Karpas-422 (cell line): ENCODE data around the gene SLC44A5. TPM values are rescaled to one million over a fixed set of nuclear protein-coding genes. Genes with fewer than 3 reads are reported as not detected.
A peak's percentile ranks its signal among the peaks of the same experiment; 100 is the strongest.
"Not testable (repeated sequence)": the region's sequence is repeated elsewhere in the genome, so short reads cannot be mapped to it uniquely, and the experiment has no call there.

ENCODE experiments used
- DNase-seq: peaks from one replicate; pipeline ENCODE4 v3.0.0-alpha.2; 2015
- H2AFZ ChIP-seq: fragments of 200-600 bp; sonication (generic); 2 replicates; pipeline ENCODE4 v1.6.1; 2014; ENCODE audit warnings: antibody characterized with exemption, low read length, mixed read lengths
- H3K27ac ChIP-seq: fragments of 200-600 bp; sonication (generic); 2 replicates; pipeline ENCODE4 v1.5.1; 2014; ENCODE audit warnings: mild to moderate bottlenecking, low read length, moderate library complexity
- H3K27me3 ChIP-seq: fragments of 200-600 bp; sonication (generic); 2 replicates; pipeline ENCODE4 v1.6.1; 2014; ENCODE audit warnings: low read length, mixed read lengths
- H3K36me3 ChIP-seq: fragments of 200-600 bp; sonication (generic); 2 replicates; pipeline ENCODE4 v1.6.1; 2014; ENCODE audit warnings: low read length, mixed read lengths; ENCODE audit not compliant: insufficient read depth
- H3K4me1 ChIP-seq: fragments of 200-600 bp; sonication (generic); 2 replicates; pipeline ENCODE4 v1.6.1; 2014; ENCODE audit warnings: mild to moderate bottlenecking, low read length, mixed read lengths
- H3K4me2 ChIP-seq: fragments of 200-600 bp; sonication (generic); 2 replicates; pipeline ENCODE4 v1.6.1; 2014; ENCODE audit warnings: low read length, low read depth, mild to moderate bottlenecking; ENCODE audit not compliant: poor library complexity, severe bottlenecking
- H3K4me3 ChIP-seq: fragments of 200-600 bp; sonication (generic); 2 replicates; pipeline ENCODE4 v1.5.1; 2014; ENCODE audit warnings: mild to moderate bottlenecking, antibody characterized with exemption, low read length, mixed read lengths
- H3K79me2 ChIP-seq: fragments of 200-600 bp; sonication (generic); 2 replicates; pipeline ENCODE4 v1.6.1; 2014; ENCODE audit warnings: mild to moderate bottlenecking, low read length, mixed read lengths
- H3K9ac ChIP-seq: fragments of 200-600 bp; sonication (generic); 2 replicates; pipeline ENCODE4 v1.6.0; 2014; ENCODE audit warnings: low read length
- H3K9me2 ChIP-seq: fragments of 200-600 bp; sonication (generic), shearing (Covaris generic); replicated peaks from 2 replicates; pipeline ENCODE4 v1.6.0; 2014; ENCODE audit warnings: mild to moderate bottlenecking, low read length, moderate library complexity; ENCODE audit not compliant: insufficient read depth
- H3K9me3 ChIP-seq: fragments of 300-700, 200-600 bp; sonication (generic); 2 replicates; pipeline ENCODE4 v1.6.1; 2014; ENCODE audit warnings: low read length, mixed read lengths
- H4K20me1 ChIP-seq: fragments of 200-600 bp; sonication (generic); 2 replicates; pipeline ENCODE4 v1.6.1; 2014; ENCODE audit warnings: mild to moderate bottlenecking, antibody characterized with exemption, low read length, low read depth; ENCODE audit not compliant: insufficient read depth
- total RNA-seq: library from RNA; depleted of rRNA; stranded (reverse); fragments of >200 nt; shearing (Covaris generic); gene quantifications from 2 replicates; pipeline ENCODE4 v1.2.3, GENCODE V29; 2014; ENCODE audit warnings: low replicate concordance

Gene SLC44A5
- total RNA-seq, 1 experiment from 2014 or later = not detected

DNA sequence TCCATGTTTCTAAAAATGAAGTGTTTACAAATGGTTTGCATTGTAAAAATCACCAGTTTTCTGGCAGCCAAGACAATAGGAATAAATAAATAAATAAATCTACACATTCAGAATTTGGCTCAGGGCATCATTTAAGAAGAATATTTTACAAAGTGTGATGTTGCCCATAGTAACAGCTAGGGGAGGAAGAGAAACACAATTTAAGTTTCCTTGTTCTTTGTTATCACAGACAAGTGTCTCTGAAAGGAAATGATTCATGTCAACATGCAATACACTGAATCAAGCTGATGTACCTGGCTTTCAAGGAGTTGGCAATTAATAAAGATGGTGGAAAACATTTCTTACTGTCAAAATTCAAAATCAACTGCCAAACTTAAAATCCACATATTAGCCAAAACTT lies 402.1 kb downstream of the SLC44A5 start:
- H3K9ac ChIP-seq = no peak overlapping the region
- no peak overlapping the region for H3K4me2 ChIP-seq
- no peaks in the 10 kb centered on the region for H3K79me2 ChIP-seq
- DNase-seq = no peak
- no peaks in the 10 kb centered on the region for H3K9me2 ChIP-seq
- no peaks in the 10 kb centered on the region for H4K20me1 ChIP-seq
- no peaks in the 10 kb centered on the region for H3K9me3 ChIP-seq
- no peaks in the 10 kb centered on the region for H3K4me1 ChIP-seq
- no peaks in the 10 kb centered on the region for H3K36me3 ChIP-seq
- H3K4me3 ChIP-seq = no peak overlapping the region
- no peak overlapping the region for H3K27ac ChIP-seq
- no peaks in the 10 kb centered on the region for H3K27me3 ChIP-seq
- no peak overlapping the region for H2AFZ ChIP-seq

DNA sequence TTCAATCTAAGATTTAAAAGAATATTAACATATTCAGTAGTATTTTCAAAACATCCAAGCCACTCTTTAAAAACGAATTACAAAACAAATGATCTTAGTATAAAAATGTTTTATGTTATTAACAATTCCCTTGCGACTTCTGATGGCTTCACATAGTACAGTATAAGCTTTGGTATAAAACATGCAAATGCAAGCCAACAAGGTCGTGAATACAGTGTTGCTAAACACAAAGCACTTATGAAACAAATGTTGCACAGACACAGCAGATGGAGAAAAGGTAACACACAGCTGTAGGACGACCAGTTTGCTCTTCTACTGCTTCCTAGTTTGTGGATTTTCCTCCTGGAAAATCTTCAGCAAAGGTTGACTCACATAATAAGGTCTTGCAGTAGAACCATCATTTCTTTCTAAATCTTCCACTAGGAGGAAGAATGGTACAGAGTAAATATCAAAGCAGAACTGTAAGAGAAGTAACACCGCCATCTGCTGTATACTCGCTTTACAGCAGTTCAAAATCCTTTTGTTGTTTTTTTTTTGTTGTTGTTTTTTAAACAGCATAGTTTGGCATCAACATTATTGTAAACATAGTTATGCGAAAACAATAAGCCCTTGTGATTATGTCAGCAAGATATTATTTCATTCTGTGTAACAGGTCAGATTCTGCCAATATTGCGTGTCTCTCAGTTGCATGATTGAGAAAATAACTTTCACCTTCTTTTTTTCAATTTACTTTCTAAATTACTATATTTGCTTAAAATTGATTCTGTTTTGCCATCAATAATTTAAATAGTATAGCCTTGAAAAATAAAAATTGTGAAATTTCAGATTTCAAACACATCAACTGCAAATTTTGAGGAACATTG lies 407.3 kb downstream of the SLC44A5 start:
- Histone ChIP-seq H3K9me2 (no peaks in the 10 kb centered on the region), H3K4me1 (no peaks in the 10 kb centered on the region), H3K36me3 (no peaks in the 10 kb centered on the region), H3K27me3 (no peaks in the 10 kb centered on the region), H3K4me2 (no peak overlapping the region), H3K27ac (no peak overlapping the region), H3K9ac (no peak overlapping the region), H3K9me3 (no peaks in the 10 kb centered on the region), H2AFZ (no peak overlapping the region), H3K79me2 (no peaks in the 10 kb centered on the region), H4K20me1 (no peaks in the 10 kb centered on the region), H3K4me3 (no peak overlapping the region)
- DNase-seq = peak; percentile 67

DNA sequence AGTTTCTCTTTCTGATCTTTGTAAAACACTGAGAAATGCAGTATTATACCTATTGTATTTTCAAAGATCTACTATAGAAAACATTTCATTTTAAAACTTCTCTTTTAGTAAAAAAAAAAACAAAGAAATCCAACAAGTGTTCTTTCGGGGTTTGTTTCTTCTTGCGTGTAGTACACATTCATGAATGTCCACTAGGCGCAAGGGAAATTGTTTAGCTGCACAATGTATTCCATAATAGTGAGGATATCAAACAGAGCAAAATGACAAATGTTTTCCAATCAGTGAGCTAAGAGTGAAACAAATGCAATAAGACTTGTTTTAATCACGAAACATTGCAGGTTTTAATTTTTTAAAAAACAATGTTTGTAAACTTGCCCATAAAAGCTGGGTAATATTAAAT lies 408.2 kb downstream of the SLC44A5 start:
- no peak overlapping the region for H2AFZ ChIP-seq
- no peaks in the 10 kb centered on the region for H3K27me3 ChIP-seq
- no peaks in the 10 kb centered on the region for H3K4me1 ChIP-seq
- no peaks in the 10 kb centered on the region for H4K20me1 ChIP-seq
- H3K9me2 ChIP-seq = no peaks in the 10 kb centered on the region
- DNase-seq = no peak
- no peaks in the 10 kb centered on the region for H3K9me3 ChIP-seq
- no peak overlapping the region for H3K9ac ChIP-seq
- H3K4me3 ChIP-seq = no peak overlapping the region
- H3K4me2 ChIP-seq = no peak overlapping the region
- H3K36me3 ChIP-seq = no peaks in the 10 kb centered on the region
- no peak overlapping the region for H3K27ac ChIP-seq
- no peaks in the 10 kb centered on the region for H3K79me2 ChIP-seq

DNA sequence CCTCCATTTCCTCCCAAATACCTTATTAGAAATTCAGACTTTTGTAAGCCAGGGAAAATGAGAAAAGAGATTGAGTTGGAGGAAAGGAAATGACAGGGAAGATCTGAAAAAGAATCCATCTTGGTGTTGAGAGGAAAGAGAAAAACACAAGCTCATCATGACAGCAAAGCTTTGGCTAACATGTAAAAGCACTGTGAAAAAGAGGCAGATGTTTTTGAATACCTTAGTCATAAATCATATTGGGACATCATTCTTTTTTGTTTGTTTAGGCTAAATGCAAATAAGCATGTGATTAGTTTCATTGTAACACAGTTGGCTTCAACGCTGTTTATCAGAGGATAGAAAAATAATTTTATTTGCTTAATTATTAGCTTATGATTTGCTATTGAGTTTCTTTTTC lies 412.2 kb downstream of the SLC44A5 start:
- H4K20me1 ChIP-seq = no peaks in the 10 kb centered on the region
- H3K4me2 ChIP-seq = no peak overlapping the region
- no peaks in the 10 kb centered on the region for H3K27me3 ChIP-seq
- no peak overlapping the region for H3K9ac ChIP-seq
- no peaks in the 10 kb centered on the region for H3K79me2 ChIP-seq
- no peak overlapping the region for H3K27ac ChIP-seq
- no peak for DNase-seq
- no peaks in the 10 kb centered on the region for H3K36me3 ChIP-seq
- no peaks in the 10 kb centered on the region for H3K9me3 ChIP-seq
- H2AFZ ChIP-seq = no peak overlapping the region
- H3K4me1 ChIP-seq = no peaks in the 10 kb centered on the region
- no peaks in the 10 kb centered on the region for H3K9me2 ChIP-seq
- H3K4me3 ChIP-seq = no peak overlapping the region

DNA sequence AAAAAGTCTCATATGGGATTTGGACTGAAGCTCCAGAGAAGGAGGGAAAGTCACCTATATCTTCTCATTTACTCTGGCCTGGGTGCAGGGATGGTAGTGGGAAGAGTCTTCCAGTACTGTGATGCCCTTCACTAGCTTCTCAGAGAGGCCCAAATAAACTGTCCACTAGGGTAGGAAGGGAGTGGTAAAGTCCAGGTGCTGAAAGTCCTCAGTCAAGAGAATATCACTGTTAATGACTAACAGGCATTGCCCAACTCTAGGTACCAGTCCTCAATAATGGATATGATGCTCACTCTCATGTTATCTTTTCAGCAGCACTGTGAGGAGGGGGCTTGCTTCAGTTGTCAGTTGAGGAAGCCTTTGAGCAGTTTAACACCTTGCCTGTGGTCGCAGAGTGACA lies 412.8 kb downstream of the SLC44A5 start:
- Histone ChIP-seq H3K4me3 (no peak overlapping the region), H3K9me2 (no peaks in the 10 kb centered on the region), H3K4me1 (no peaks in the 10 kb centered on the region), H3K36me3 (no peaks in the 10 kb centered on the region), H2AFZ (no peak overlapping the region), H3K9ac (no peak overlapping the region), H4K20me1 (no peaks in the 10 kb centered on the region), H3K9me3 (no peaks in the 10 kb centered on the region), H3K27me3 (no peaks in the 10 kb centered on the region), H3K79me2 (no peaks in the 10 kb centered on the region), H3K27ac (no peak overlapping the region), H3K4me2 (no peak overlapping the region)
- no peak for DNase-seq

GRCh38 chr1:75188892-75189291 lies 422.0 kb downstream of the SLC44A5 start:
- no peak overlapping the region for H3K4me3 ChIP-seq
- H4K20me1 ChIP-seq = no peaks in the 10 kb centered on the region
- no peak overlapping the region for H3K27ac ChIP-seq
- H3K9me3 ChIP-seq = no peaks in the 10 kb centered on the region
- H3K4me1 ChIP-seq = no peaks in the 10 kb centered on the region
- no peak overlapping the region for H3K9ac ChIP-seq
- no peaks in the 10 kb centered on the region for H3K27me3 ChIP-seq
- no peaks in the 10 kb centered on the region for H3K36me3 ChIP-seq
- H2AFZ ChIP-seq = no peak overlapping the region
- no peaks in the 10 kb centered on the region for H3K79me2 ChIP-seq
- DNase-seq = no peak
- no peaks in the 10 kb centered on the region for H3K9me2 ChIP-seq
- no peak overlapping the region for H3K4me2 ChIP-seq

DNA sequence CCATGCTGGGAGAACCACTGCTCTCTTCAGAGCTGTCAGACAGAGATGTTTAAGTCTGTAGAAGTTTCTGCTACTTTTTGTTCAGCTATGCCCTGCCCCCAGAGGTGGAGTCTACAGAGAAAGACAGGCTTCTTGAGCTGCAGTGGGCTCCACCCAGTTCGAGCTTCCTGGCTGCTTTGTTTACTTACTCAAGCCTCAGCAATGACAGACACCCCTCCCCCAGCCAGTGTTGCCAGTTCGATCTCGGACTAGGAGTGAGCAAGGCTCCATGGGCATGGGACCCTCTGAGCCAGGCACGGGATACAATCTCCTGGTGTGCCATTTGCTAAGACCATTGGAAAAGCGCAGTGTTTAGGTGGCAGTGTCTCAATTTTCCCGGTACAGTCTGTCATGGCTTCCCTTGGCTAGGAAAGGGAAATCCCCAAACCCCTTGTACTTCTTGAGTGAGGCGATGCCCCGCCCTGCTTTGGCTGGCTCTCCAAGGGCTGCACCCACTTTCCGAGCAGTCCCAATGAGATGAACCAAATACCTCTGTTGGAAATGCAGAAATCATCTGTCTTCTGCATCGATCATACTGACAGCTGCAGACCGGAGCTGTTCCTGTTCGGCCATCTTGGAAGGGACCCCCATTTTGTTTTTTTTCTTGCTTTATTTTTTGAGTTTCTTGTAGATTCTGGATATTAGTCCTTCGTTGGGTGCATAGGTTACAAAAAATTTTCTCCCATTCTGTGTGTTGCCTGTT lies 429.5 kb downstream of the SLC44A5 start:
- not testable (repeated sequence) for H3K9me3 ChIP-seq, H4K20me1 ChIP-seq, H3K79me2 ChIP-seq, H3K27ac ChIP-seq, H2AFZ ChIP-seq, DNase-seq, H3K36me3 ChIP-seq, H3K9ac ChIP-seq, H3K4me3 ChIP-seq, H3K27me3 ChIP-seq, H3K4me2 ChIP-seq, H3K9me2 ChIP-seq, H3K4me1 ChIP-seq

GRCh38 chr1:75174031-75174760 lies 436.7 kb downstream of the SLC44A5 start:
- Histone ChIP-seq H3K36me3 (no peaks in the 10 kb centered on the region), H3K9me2 (no peaks in the 10 kb centered on the region), H3K27me3 (no peaks in the 10 kb centered on the region), H3K9me3 (no peaks in the 10 kb centered on the region), H3K79me2 (no peaks in the 10 kb centered on the region), H4K20me1 (no peaks in the 10 kb centered on the region), H2AFZ (no peak overlapping the region), H3K4me1 (no peaks in the 10 kb centered on the region), H3K27ac (no peak overlapping the region), H3K9ac (no peak overlapping the region), H3K4me2 (no peak overlapping the region), H3K4me3 (no peak overlapping the region)
- DNase-seq = no peak
